BE2C (cell line): ENCODE results near the gene EVA1C.
A peak's percentile ranks its signal among the peaks of the same experiment; 100 is the strongest.
"Not testable (repeated sequence)": the region's sequence is repeated elsewhere in the genome, so short reads cannot be mapped to it uniquely, and the experiment has no call there.

ENCODE experiments used
- DNase-seq: peaks from one replicate; pipeline ENCODE4 v3.0.0-alpha.2; 2020
- H3K27me3 ChIP-seq: fragments of 250-450 bp; sonication (Bioruptor Pico); 2 replicates; pipeline ENCODE4 v1.5.1; 2020; ENCODE audit warnings: mild to moderate bottlenecking
- H3K36me3 ChIP-seq: fragments of 250-450 bp; sonication (Bioruptor Pico); 2 replicates; pipeline ENCODE4 v1.5.1; 2020; ENCODE audit warnings: mild to moderate bottlenecking
- H3K4me1 ChIP-seq: fragments of 250-450 bp; sonication (Bioruptor Pico); 2 replicates; pipeline ENCODE4 v1.5.1; 2020
- H3K4me3 ChIP-seq: 2 replicates; pipeline ENCODE4 v1.5.1; 2011; ENCODE audit warnings: low read depth, low read length
- H3K9me3 ChIP-seq: fragments of 250-450 bp; sonication (Bioruptor Pico); 2 replicates; pipeline ENCODE4 v1.5.1; 2020
- CTCF ChIP-seq: IDR thresholded peaks from 2 replicates; pipeline ENCODE4 v1.5.1; 2012; ENCODE audit warnings: mild to moderate bottlenecking, low read depth, low read length

The EVA1C gene

GRCh38 chr21:32494934-32495709 is 82.6 kb downstream of the EVA1C start:
- H3K4me1 ChIP-seq: no peaks in the 10 kb centered on the region
- DNase-seq: no peak
- H3K36me3 ChIP-seq: no peaks in the 10 kb centered on the region
- H3K27me3 ChIP-seq: peaks cover 4% of the 10 kb centered on the region; the same call in 1 of the 2 replicates
- H3K4me3 ChIP-seq: no peak overlapping the region
- no peak for TF ChIP-seq CTCF
- no peaks in the 10 kb centered on the region for H3K9me3 ChIP-seq

- TF ChIP-seq CTCF: no peak
- no peaks in the 10 kb centered on the region for H3K9me3 ChIP-seq
- no peak for DNase-seq
- no peak overlapping the region for H3K4me3 ChIP-seq
- peaks cover 4% of the 10 kb centered on the region; the same call in 1 of the 2 replicates for H3K27me3 ChIP-seq
- H3K36me3 ChIP-seq: no peaks in the 10 kb centered on the region
- no peaks in the 10 kb centered on the region for H3K4me1 ChIP-seq
Observed at GRCh38 chr21:32496568-32496967, 84.1 kb downstream of the EVA1C start.

- H3K9me3 ChIP-seq: no peaks in the 10 kb centered on the region
- no peak for DNase-seq
- H3K27me3 ChIP-seq: no peaks in the 10 kb centered on the region; the same call in 1 of the 2 replicates
- no peaks in the 10 kb centered on the region for H3K36me3 ChIP-seq
- TF ChIP-seq CTCF: no peak
- no peaks in the 10 kb centered on the region for H3K4me1 ChIP-seq
- H3K4me3 ChIP-seq: no peak overlapping the region
Observed at GRCh38 chr21:32499249-32500055, 86.9 kb downstream of the EVA1C start.

- H3K9me3 ChIP-seq, H3K27me3 ChIP-seq, H3K36me3 ChIP-seq, H3K4me3 ChIP-seq, DNase-seq, H3K4me1 ChIP-seq: not testable (repeated sequence)
Observed at GRCh38 chr21:32503641-32504040, 91.1 kb downstream of the EVA1C start.

GRCh38 chr21:32505767-32506166 is 93.3 kb downstream of the EVA1C start:
- not testable (repeated sequence) for H3K4me1 ChIP-seq, DNase-seq, H3K36me3 ChIP-seq, H3K4me3 ChIP-seq, H3K9me3 ChIP-seq, H3K27me3 ChIP-seq

- not testable (repeated sequence) for H3K36me3 ChIP-seq, H3K4me1 ChIP-seq, H3K4me3 ChIP-seq, DNase-seq, H3K9me3 ChIP-seq, H3K27me3 ChIP-seq
Observed at GRCh38 chr21:32506411-32506965, 94.0 kb downstream of the EVA1C start.

- Histone ChIP-seq H3K27me3 (no peaks in the 10 kb centered on the region), H3K9me3 (0 out of 2 replicates have a peak, but pooled peaks cover 5% of the 10 kb centered on the region), H3K4me1 (no peaks in the 10 kb centered on the region), H3K4me3 (no peak overlapping the region), H3K36me3 (no peaks in the 10 kb centered on the region)
- no peak for DNase-seq
- TF ChIP-seq CTCF: no peak
Observed at GRCh38 chr21:32507342-32507919, 94.9 kb downstream of the EVA1C start.

- not testable (repeated sequence) for H3K36me3 ChIP-seq, H3K27me3 ChIP-seq, H3K9me3 ChIP-seq, H3K4me3 ChIP-seq, H3K4me1 ChIP-seq
- peak; percentile 74 for DNase-seq
Observed at GRCh38 chr21:32508036-32508435, 95.5 kb downstream of the EVA1C start.
